ENCODE data around the gene HEG1. TPM values are rescaled to one million over a fixed set of nuclear protein-coding genes. Genes with fewer than 3 reads are reported as not detected.

Gene HEG1
- total RNA-seq, 1 experiment from 2014 or later: 14.6 TPM

- TF ChIP-seq, protein P1, sequence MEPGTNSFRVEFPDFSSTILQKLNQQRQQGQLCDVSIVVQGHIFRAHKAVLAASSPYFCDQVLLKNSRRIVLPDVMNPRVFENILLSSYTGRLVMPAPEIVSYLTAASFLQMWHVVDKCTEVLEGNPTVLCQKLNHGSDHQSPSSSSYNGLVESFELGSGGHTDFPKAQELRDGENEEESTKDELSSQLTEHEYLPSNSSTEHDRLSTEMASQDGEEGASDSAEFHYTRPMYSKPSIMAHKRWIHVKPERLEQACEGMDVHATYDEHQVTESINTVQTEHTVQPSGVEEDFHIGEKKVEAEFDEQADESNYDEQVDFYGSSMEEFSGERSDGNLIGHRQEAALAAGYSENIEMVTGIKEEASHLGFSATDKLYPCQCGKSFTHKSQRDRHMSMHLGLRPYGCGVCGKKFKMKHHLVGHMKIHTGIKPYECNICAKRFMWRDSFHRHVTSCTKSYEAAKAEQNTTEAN (CRISPR knock-in tag; IDR thresholded peaks at IDR 0.05): no peak
- TF ChIP-seq RORB (CRISPR knock-in tag; IDR thresholded peaks at IDR 0.05): no peak
- TF ChIP-seq ZNF281 (CRISPR knock-in tag; IDR thresholded peaks at IDR 0.05): no peak
Observed at GRCh38 chr3:125103406-125103805, 47.6 kb upstream of the HEG1 start (continued).

- no peak for ATAC-seq
- CTCF ChIA-PET: no interaction called here
Observed at GRCh38 chr3:125102470-125102869, 46.7 kb upstream of the HEG1 start.

GRCh38 chr3:125098611-125099291 is 43.0 kb upstream of the HEG1 start:
- TF ChIP-seq ESRRA (CRISPR knock-in tag; IDR thresholded peaks at IDR 0.05; ENCODE audit: borderline replicate concordance) (no peak), ZNF423 (CRISPR knock-in tag; IDR thresholded peaks at IDR 0.05) (no peak), ZNF281 (CRISPR knock-in tag; IDR thresholded peaks at IDR 0.05) (no peak), ZNF416 (CRISPR knock-in tag; IDR thresholded peaks at IDR 0.05) (no peak), ZNF671 (CRISPR knock-in tag; IDR thresholded peaks at IDR 0.05) (no peak), NR1H2 (CRISPR knock-in tag; IDR thresholded peaks at IDR 0.05) (no peak)
- ATAC-seq: peak; percentile 75

More at GRCh38 chr3:125102470-125102869, 46.7 kb upstream of the HEG1 start:
- Mint-ChIP-seq H3K4me3 (no peak overlapping the region), H3K9me3 (peaks cover 3% of the 10 kb centered on the region; the same call in 1 of the 2 replicates), H3K4me1 (peaks cover 5% of the 10 kb centered on the region), H3K36me3 (peaks cover 5% of the 10 kb centered on the region), H3K27me3 (ENCODE audit: low read depth) (no peaks in the 10 kb centered on the region), H3K27ac (no peak overlapping the region)
- no peak for DNase-seq (ENCODE audit: low spot score)
- POLR2A ChIA-PET: no interaction called here
- no peak for TF ChIP-seq MXD4 (CRISPR knock-in tag; IDR thresholded peaks at IDR 0.05; ENCODE audit: borderline replicate concordance)
- no peak for TF ChIP-seq CBFB (CRISPR knock-in tag; IDR thresholded peaks at IDR 0.05; ENCODE audit: low read depth)
- TF ChIP-seq, protein P2, sequence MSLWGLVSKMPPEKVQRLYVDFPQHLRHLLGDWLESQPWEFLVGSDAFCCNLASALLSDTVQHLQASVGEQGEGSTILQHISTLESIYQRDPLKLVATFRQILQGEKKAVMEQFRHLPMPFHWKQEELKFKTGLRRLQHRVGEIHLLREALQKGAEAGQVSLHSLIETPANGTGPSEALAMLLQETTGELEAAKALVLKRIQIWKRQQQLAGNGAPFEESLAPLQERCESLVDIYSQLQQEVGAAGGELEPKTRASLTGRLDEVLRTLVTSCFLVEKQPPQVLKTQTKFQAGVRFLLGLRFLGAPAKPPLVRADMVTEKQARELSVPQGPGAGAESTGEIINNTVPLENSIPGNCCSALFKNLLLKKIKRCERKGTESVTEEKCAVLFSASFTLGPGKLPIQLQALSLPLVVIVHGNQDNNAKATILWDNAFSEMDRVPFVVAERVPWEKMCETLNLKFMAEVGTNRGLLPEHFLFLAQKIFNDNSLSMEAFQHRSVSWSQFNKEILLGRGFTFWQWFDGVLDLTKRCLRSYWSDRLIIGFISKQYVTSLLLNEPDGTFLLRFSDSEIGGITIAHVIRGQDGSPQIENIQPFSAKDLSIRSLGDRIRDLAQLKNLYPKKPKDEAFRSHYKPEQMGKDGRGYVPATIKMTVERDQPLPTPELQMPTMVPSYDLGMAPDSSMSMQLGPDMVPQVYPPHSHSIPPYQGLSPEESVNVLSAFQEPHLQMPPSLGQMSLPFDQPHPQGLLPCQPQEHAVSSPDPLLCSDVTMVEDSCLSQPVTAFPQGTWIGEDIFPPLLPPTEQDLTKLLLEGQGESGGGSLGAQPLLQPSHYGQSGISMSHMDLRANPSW (CRISPR knock-in tag; conservative IDR thresholded peaks at IDR 0.05; ENCODE audit: low read depth): no peak
- TF ChIP-seq ZNF671 (CRISPR knock-in tag; IDR thresholded peaks at IDR 0.05): no peak
- no peak for TF ChIP-seq GTF2I (CRISPR knock-in tag; conservative IDR thresholded peaks at IDR 0.05)
- no peak for TF ChIP-seq ATF1 (CRISPR knock-in tag; IDR thresholded peaks at IDR 0.05)
- TF ChIP-seq, protein P3, sequence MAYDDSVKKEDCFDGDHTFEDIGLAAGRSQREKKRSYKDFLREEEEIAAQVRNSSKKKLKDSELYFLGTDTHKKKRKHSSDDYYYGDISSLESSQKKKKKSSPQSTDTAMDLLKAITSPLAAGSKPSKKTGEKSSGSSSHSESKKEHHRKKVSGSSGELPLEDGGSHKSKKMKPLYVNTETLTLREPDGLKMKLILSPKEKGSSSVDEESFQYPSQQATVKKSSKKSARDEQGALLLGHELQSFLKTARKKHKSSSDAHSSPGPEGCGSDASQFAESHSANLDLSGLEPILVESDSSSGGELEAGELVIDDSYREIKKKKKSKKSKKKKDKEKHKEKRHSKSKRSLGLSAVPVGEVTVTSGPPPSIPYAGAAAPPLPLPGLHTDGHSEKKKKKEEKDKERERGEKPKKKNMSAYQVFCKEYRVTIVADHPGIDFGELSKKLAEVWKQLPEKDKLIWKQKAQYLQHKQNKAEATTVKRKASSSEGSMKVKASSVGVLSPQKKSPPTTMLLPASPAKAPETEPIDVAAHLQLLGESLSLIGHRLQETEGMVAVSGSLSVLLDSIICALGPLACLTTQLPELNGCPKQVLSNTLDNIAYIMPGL (CRISPR knock-in tag; IDR thresholded peaks at IDR 0.05): no peak
- no peak for TF ChIP-seq SP1 (CRISPR knock-in tag; conservative IDR thresholded peaks at IDR 0.05)
- TF ChIP-seq FOXK1 (CRISPR knock-in tag; IDR thresholded peaks at IDR 0.05): no peak
- TF ChIP-seq ZBTB21 (CRISPR knock-in tag; IDR thresholded peaks at IDR 0.05; ENCODE audit: borderline replicate concordance): no peak
- TF ChIP-seq MAX (CRISPR knock-in tag; IDR thresholded peaks at IDR 0.05): no peak
- TF ChIP-seq ZNF138 (CRISPR knock-in tag; conservative IDR thresholded peaks at IDR 0.05): no peak
- no peak for TF ChIP-seq KAT7 (CRISPR knock-in tag; IDR thresholded peaks at IDR 0.05; ENCODE audit: borderline replicate concordance)

More at GRCh38 chr3:125098611-125099291, 43.0 kb upstream of the HEG1 start:
- POLR2A ChIA-PET: no interaction called here
- no peak for DNase-seq (ENCODE audit: low spot score)
- peaks cover 5% of the 10 kb centered on the region for H3K4me1 Mint-ChIP-seq
- no peaks in the 10 kb centered on the region for H3K36me3 Mint-ChIP-seq
- peaks cover 3% of the 10 kb centered on the region; the same call in 1 of the 2 replicates for H3K9me3 Mint-ChIP-seq
- H3K27ac Mint-ChIP-seq: peak overlapping the region; percentile 33; the same call in 1 of the 2 replicates
- H3K4me3 Mint-ChIP-seq: no peak overlapping the region
- CTCF ChIA-PET: interaction anchor here (0.7 to 1.0 kb wide), 2 partner anchors 21 to 539 kb away, joined by 3 read pairs; no protein-coding TSS in a partner anchor
- H3K27me3 Mint-ChIP-seq (ENCODE audit: low read depth): no peaks in the 10 kb centered on the region
